Fibroblast of skin of scalp (primary cell): Measurements from ENCODE around the gene SP6. TPM values are rescaled to one million over a fixed set of nuclear protein-coding genes. Genes with fewer than 3 reads are reported as not detected.

ENCODE experiments used
- DNase-seq: peaks from one replicate; pipeline ENCODE4 v3.0.0-alpha.2; 2013
- polyA plus RNA-seq, 2 experiments: library from polyadenylated mRNA; unstranded; fragments of 120-200 nt; gene quantifications; one replicate each; pipeline ENCODE4 v1.2.1, GENCODE V29; 2013; ENCODE audit not compliant: insufficient read length in 2 of 2

The SP6 gene
- 0.11 TPM for polyA plus RNA-seq (2013, experiment 1 of 2; ENCODE audit: insufficient read length)
- polyA plus RNA-seq (2013, experiment 2 of 2; ENCODE audit: insufficient read length): 0.14 TPM

DNA sequence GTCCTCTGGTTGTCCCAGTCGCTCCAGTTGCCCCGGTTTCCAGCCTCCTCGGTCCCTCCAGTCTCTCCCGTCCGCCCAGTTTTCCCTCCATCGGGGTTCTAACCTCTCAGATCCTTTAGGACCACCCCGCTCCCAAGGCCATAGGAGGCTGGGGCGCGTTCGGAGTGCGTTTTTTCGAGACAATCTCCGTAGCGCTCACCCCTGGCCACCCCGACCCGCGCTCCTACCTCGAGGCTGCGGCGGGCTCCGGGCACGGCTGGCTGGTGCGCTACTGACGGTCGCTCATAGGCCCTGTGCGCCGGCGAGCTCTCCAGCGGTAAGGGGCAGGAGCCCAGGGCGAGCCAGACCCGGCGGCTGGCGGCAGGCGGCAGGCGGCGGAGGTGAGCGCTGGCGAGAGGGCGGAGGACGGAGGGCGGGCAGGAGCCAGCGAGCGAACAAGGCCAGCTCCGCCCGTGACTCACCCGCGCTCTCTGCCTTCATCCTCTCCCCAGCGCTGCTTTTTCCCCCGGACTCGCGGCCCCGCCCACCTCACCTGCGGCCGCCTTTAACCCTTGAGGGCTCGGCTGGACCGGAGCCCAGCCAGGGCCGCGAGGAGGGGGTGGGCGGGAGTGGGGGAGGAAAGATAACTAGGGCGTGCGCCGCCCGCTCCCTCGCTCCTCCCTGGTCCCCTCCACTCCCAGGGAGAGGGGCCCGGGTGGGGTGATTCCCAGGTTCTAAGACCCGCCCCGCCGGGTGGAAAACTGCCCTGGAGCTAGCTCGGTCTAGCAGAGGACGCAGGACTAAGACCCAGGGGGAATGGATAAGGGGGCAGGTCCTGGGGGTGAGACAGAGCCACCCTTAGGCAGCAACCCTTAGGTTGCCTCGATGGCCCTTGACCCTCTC lies at the start of gene SP6:
TSS of gene SP6 (minus strand) at position 472 of the 882 bp plus-strand sequence. CDS start 2,734 bp downstream, outside the sequence.
- peak; percentile 34 for DNase-seq

DNA sequence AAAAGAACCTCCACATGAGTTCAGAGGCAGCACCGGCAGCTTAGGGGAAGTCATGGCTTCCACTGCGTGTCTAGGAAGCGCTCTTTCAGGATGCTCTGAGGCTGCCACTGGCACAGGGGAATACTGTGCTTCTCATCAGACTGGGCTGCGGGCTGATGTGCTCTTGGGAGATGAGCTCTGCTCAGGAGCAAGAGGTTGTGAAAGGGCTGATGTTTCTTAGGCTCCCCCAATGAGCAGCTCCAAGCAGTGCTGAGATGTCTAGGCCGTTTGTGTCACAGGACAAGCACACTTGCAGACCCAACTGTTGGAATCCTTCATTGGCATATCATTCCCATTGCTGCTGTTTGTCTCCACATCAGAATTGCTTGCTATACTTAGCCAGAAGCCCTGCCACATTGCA lies 48.7 kb upstream of the SP6 start:
- DNase-seq: no peak

DNA sequence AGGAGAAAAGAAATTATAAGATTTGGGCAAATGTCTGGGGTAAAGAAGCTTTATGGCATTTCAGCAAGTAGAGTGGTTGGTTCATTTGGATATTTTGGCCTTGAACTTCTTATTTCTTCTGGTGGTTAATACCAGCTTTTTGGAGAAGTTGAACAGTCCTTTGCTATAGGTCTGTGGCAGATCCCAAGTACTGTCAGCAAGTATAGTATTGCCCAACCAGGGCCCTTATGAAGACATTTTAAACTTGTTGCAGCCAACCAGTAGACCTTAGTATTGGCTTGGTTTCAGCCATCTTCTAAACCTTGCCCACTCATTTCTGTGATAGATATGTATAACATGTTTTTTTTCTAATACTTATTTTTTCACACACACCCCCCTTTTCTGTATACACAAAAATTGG lies 47.3 kb upstream of the SP6 start:
- no peak for DNase-seq

GRCh38 chr17:47897561-47897960 lies 46.6 kb upstream of the SP6 start:
- DNase-seq: no peak

DNA sequence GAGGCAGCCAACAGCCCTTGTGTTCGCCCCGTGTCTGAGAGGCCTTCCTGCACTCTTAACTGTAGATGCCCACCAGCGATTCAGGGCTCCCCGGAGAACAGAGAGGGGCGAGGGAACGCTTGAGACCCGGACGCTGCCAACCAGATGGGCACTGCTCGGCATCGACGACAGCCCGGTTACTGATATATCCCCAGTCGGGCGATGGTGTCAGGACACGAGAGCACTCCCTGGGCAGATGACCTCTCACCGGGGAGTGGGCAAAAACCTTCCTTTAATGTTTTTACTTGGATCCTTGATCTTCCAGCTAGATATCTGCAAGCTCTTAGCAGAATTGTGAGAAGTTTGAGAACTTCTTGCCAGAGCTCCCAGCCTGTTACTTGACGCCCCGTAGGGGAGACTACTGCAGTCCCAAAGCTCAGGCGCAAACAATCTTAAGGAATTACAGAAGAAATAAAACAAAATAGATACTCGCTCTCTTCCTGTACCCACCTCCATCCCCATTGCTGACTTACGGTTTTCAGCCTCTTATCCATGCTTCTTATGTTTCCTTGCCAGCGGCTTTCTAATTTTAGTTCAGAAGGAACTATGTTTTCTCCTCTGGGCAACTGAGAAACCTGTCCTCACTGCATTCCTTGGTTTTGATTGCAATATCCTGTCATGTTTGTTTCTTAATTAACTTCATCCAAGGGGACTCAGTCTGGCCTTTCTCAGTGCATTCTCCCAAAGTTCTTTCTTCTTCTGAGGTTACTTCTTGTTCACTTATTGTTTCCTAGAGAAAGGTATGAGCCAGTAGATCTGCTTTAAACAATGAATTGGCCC lies 45.9 kb upstream of the SP6 start:
- DNase-seq: no peak

GRCh38 chr17:47895856-47896671 lies 45.1 kb upstream of the SP6 start, which contains the start of gene SP2:
Gene SP2, plus strand, starts transcription at chr17:47896236. Its CDS starts 51 bp downstream, at chr17:47896287.
- peak; percentile 100 for DNase-seq

- no peak for DNase-seq
Observed at GRCh38 chr17:47895347-47895855, 44.4 kb upstream of the SP6 start.

- no peak for DNase-seq
Observed at GRCh38 chr17:47894498-47895346, 43.8 kb upstream of the SP6 start.

DNA sequence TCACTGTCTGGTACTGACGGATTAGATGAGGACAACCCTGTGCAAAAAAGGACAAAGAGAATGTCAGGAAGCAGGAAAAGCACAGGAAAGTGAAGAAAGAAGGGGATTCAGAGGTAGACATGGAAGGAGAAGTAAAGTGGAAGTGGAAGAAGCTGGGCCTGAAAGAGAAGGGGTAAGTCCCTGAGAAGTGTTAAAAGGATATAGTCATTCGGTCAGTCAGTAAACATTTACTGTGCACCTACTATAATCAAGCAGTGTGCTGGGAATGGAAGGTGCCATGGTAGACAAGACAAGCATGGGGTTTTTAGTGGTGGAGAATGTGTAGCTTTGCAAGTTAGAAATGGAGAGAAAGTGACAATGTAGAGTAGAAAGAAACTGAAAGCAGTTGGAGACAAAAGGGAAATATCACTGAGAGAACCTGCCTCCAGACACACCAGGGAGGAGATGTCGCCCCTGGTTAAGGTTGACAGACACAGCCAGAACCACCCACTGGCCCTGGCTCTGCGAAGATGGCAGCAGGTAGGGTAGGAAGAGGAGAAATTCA lies 40.7 kb upstream of the SP6 start:
- no peak for DNase-seq

DNA sequence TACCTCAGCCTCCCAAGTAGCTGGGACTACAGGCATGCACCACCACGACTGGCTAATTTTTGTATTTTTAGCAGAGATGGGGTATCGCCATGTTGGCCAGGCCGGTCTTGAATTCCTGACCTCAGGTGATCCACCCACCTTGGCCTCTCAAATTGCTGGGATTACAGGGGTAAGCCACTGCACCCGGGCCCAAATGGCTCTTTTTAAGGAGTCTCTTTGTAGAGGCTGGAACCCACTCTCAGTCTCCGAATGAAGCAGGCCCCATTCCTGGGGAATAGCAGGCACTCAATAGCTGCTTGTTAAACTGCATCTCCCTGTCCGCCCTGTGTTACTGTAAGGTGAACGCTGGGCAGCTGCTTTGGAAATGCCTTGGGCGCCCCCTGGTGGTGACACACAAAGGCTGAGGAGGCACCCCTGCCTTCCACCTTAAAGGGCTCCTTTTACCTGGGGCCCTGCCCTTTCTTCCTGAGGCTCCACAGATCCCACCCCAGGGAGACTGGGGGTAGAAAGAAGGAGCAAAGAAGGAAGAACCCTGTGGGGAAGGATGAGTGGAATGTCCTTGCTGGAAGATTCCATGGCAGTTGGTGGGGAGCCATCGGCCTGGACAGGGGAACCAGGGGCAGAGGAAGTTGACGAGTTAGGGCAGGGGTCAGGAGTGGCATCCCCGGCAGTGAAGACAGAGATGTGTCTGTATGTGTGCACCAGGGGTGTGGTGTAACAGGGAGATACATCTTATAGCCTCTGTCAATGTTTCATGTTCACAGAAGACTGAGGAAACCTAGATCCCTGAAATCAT lies 39.0 kb upstream of the SP6 start:
- DNase-seq: peak; percentile 78

GRCh38 chr17:47888293-47888692 lies 37.3 kb upstream of the SP6 start:
- no peak for DNase-seq

- DNase-seq: no peak
Observed at GRCh38 chr17:47884905-47885730, 34.2 kb upstream of the SP6 start.

DNA sequence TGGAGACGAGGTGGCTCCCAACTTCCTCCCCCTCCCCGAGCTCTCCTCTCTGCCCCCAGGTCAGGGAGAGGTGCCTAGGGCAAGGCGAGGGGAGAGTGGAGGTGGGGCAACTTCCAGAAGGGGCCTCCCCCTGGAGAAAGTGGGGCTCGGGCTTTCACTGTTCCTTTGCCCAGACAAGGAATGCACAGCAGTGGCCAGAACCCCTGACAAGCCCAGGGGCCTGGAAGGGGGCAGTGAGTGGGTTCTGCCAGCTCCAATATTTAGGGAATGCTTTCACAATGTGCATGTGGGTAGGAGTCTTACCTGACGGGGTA lies 33.4 kb upstream of the SP6 start:
- DNase-seq: no peak

- DNase-seq: no peak
Observed at GRCh38 chr17:47883589-47884426, 32.8 kb upstream of the SP6 start.

GRCh38 chr17:47882695-47883588 lies 32.0 kb upstream of the SP6 start:
- no peak for DNase-seq

- DNase-seq: no peak
Observed at GRCh38 chr17:47882247-47882646, 31.3 kb upstream of the SP6 start.

DNA sequence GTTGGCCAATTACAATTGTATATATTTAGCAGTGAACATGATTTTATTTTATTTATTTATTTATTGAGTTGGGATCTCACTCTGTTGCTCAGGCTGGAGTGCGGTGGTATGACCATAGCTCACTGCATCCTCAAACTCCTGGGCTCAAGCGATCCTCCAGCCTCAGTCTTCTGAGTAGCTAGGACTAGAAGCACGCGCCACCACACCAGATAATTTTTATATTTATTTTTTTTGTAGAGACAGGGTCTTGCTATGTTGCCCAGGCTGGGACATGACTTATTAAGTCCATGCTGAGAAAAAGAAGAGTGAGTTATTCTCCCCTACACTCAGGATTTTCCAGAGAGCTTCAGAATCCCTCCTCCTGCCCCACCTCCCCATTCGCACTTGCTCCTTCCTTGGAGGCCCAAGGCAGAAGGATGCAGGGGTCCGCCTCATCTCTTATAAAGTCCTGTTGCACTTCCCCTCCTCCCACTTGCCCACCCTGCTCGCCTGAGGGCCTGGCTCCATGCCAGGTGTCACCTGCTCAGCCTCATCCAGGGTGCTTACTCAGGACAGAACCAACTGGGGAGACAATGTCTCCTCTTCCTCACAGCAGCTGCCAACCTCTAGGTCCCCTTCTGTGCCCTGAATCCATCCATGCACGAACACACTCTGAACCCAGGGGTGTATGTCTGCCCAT lies 29.0 kb upstream of the SP6 start:
- DNase-seq: no peak
